GM18519 (cell line): Measurements from ENCODE around the gene CLIC3.
"Not testable (repeated sequence)": the region's sequence is repeated elsewhere in the genome, so short reads cannot be mapped to it uniquely, and the experiment has no call there.

Experiments used
- ATAC-seq: cut with Tn5 transposase; IDR thresholded peaks from one replicate; pipeline ENCODE4 v1.9.1; 2021; ENCODE audit warnings: mild to moderate bottlenecking, moderate library complexity; ENCODE audit not compliant: unreplicated experiment, low FRiP score

Gene CLIC3, protein sequence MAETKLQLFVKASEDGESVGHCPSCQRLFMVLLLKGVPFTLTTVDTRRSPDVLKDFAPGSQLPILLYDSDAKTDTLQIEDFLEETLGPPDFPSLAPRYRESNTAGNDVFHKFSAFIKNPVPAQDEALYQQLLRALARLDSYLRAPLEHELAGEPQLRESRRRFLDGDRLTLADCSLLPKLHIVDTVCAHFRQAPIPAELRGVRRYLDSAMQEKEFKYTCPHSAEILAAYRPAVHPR

DNA sequence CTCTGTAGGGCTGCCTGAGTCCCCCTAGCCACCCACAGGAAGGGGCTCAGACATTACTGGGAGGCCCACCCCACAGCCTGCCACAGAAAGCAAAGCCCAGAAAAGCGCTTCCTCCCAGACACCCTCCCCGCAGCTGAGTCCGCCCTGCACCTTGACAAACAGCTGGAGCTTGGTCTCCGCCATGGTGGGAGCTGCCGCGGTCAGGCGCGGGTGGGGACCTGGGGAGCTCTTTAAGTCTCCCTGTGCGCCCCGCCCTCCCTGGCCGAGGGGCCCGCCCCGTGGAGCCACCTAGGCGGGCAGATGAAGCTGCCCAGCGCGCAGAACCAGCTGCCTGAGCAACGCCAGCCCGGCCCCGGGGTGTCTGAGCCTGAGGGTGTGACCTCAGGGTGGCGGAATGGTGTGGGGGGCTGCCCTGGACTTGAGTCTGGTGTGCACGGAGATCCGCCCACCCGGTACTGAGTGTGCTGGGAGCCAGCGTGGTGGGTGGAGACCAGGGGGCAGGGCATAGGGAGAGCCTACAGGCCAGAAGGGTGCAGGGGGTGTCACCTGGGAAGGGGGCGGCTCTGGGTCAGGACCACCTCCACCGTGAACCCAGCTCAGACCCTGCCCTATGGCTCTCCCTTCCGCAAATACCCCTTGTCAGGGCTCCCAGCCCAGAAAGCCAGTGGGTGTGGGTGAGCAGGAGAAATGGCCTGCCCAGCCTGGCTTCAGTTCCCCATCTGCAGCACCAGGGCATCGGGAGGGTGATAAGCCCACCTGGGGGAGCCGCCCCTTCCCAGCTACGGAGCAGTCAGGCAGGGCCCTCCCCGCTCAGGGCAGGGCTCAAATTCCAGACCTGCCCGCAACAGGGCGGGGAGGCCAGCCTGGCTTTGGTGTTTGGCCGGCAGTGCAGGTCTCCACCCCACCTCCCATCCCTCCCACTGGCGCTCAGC lies at the start of gene CLIC3:
CLIC3 (minus strand) TSS at position 208 of the 932 bp plus-strand sequence; CDS start at position 183, 25 bp downstream.
- no peak for ATAC-seq

DNA sequence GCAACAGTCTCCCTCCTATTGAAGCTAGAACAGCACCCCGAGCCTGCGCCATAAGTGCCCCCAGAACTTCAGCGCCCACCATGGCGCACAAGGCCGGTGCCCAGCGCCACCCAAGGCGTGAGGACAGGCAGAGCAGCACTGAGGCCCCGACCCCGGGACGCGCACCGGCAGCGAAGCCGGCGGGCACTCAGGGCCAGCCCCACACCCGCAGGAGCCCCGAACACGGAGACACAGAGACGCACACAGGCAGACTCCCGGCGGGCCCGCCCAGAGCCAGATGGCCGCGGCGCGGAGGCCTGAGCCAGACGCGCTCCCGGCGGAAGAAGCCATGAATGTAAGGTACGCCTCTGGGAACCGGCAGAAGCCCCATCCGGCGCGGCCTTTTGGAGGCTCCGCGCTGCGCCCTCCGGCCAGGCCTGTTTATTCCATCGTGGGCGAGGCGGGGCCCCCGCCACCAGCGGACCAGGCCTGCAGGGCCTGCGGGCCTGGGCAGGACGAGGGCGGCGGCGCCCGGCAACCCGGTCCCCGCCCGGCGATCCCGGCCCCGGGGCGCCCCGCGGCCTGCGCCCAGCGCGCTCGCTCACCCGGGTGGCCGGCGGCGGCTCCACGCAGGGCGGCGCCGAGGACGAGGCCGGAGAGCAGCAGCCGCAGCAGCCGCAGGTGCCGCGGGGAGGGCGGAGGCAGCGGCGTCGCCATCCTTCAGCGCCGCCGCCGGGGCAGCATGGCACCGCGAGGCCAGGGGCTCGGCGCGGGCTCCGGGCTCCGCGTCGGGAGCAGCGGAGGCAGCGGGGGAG lies 49.1 kb upstream of the CLIC3 start:
- no peak for ATAC-seq

DNA sequence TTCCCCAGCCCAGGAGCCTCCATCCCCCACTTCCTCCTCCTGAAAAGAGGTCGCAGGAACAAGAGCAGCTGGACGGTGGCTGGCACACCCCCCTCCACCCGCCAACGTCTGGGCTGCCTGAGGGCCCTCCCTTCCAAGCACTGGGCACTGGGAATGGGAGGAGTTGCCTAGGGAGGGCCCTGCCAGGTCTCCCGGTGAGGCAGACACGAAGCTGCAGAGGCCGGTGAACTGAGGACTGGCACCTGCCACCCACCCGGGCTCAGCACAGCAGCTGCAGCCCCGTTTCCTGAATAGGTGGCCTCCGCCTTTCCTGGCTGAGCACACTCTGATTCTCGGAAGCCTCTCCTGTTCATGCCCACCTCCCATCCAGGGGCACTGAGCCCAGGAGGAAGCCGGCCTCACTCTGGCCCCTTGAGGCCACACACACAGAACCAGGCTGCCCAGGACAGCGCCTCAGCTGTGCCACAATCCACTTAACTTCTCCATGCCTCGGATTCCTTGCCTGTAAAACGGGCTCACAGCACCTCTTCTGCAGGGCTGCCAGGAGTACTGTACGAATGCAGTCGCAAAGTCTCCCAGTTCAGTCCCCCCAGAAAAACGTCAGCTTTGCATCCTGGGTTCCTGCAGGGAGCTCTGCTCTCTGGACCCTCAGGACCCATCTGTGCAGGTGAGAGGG lies 48.3 kb upstream of the CLIC3 start:
- ATAC-seq = no peak

GRCh38 chr9:137044037-137044436 lies 47.7 kb upstream of the CLIC3 start:
- ATAC-seq = no peak

GRCh38 chr9:137042751-137043727 lies 46.7 kb upstream of the CLIC3 start:
- no peak for ATAC-seq

DNA sequence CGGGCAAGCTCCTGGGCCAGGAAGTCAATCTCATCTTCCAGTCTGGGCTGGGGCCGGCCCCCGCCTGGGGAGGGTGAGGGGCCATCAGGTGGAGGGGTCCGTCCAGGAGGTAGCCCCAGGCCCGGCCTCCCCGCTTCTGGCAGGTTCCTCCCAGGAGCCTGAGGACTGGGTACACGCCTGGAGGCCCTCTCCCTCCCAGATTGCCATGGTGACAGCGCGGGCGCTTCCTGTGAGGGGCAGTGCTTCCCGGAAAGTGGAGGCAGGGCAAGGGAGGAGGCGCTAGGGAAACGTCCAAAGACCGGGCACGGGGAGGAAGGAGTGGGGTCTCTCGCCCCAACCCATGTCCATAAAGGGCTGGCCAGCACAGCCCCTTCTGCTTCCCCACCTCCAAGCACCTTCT lies 44.8 kb upstream of the CLIC3 start:
- ATAC-seq = no peak

DNA sequence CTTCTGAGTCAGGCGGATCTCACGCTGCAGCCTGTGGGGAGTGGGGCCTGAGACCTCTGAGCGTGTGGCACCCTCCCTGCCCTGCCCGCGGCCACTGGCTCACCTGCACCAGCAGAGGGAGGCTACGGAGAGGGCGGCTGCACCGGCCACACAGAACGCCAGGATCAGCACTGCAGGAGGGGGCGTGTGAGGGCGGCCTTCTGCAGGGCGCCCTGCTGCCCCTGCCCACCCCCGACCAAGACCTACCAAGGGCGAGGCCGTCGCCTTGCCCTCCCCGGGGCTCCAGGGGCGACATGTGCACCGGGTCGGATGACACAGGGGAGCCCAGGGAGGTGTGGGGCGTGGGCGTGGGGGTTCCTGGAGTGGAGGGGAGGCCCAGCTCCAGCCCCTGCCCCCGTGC lies 44.2 kb upstream of the CLIC3 start:
- ATAC-seq = no peak

DNA sequence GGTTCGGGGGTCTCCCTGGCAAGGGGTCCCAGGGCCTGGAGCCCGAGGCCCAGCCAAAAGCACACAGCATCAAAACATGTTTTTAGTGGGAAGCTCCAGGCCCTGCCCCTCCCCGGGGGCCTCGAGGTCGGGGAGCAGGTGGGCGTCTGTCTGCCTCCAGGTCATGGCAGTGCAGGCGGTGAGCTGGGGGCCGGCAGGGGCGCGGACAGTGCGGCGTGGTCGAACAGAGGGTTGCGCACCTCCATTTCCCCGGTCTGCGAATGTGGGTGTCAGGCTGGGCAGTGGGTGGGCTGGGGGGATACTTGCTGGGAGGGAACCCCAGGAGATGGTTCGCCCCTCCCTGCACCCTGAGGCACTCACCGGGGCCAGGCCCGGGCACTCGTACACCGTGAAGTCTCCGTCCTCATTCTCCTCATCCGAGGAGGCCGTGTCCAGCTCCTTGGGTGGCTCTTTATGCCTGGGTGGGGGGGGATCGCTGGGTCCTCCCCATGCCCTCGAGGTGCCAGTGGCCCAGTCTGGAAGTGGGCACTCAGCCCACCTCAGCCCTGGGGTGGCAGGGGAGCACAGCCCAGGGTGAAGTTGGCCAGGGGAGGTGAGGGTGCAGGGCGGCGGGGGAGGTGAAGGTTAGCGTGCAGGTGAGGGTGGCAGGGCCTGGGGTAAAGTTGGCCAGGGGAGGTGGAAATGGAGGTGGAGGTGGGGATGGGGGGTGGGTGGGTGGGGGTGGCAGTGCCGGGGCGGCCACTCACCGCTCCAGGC lies 43.4 kb upstream of the CLIC3 start:
- no peak for ATAC-seq

GRCh38 chr9:137038916-137039315 lies 42.5 kb upstream of the CLIC3 start:
- no peak for ATAC-seq

DNA sequence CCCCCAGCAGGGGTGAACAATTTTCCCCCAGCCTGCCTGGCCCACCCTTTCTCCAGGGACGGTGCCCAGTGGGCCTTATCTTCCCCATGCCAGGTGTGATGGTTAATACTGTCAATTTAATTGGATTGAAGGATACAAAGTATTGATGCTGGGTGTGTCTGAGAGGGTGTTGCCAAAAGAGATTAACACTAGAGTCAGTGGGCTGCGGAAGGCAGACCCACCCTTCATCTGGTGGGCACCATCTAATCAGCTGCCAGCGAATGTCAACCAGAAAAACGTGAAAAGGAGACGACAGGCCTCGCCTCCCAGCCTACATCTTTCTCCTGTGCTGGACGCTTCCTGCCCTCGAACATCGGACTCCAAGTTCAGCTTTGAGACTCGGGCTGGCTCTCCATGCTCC lies 41.1 kb upstream of the CLIC3 start:
- no peak for ATAC-seq

DNA sequence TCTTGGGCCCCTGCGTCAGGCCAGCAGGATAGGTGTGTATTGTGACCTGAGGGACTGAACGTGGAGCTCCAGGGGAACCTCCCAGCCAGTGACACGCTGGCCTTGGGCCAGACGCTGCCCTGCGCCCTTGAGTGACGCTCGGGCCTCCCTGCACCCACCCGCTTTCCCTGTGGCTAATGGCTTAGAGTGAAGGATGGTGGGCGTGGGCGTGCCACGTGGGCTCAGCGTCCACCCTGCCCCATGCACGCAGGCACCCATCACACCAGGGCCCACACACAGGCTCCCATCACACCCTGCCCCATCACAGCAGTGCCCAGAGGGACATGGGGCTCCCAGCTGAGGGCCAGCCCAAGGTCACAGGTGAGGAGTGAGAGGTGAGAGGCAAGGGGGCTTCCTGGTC lies 40.7 kb upstream of the CLIC3 start:
- ATAC-seq = no peak

DNA sequence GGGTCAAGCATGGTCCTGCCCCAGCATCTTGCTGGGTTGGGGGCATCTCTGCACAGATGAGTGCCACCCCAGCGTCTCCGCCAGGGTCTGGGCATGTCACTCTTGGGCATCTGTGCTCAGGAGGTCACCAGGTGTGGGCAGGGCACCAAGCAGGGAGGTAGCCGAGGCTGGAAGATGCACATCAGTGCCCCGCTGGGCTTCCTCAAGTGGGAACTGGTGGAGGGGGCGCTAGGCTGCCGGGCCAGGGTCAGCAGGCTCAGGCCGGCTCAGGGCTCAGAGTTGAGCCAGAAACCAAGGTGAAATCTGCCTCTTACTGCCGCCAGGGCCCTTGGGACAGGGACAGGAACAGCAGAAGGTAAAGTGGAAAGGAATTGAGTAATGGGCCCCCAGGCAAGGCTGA lies 39.6 kb upstream of the CLIC3 start:
- ATAC-seq = no peak

DNA sequence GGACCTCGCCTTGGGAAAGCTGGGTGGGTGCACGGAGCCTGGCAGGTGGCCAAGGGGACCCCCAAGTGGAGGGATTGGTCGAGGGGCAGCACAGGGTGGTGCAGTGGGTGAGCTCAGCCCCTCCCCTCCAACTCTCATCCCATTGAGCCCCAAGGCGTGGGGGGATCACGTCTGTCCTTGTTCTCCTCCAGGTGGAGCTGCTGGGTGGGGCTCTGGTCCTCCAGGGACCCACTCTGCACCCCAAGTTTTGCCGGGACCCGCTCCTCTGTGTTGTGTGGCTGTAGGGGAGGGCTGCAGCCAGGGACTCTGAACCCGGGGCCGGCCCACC lies 39.1 kb upstream of the CLIC3 start:
- no peak for ATAC-seq

DNA sequence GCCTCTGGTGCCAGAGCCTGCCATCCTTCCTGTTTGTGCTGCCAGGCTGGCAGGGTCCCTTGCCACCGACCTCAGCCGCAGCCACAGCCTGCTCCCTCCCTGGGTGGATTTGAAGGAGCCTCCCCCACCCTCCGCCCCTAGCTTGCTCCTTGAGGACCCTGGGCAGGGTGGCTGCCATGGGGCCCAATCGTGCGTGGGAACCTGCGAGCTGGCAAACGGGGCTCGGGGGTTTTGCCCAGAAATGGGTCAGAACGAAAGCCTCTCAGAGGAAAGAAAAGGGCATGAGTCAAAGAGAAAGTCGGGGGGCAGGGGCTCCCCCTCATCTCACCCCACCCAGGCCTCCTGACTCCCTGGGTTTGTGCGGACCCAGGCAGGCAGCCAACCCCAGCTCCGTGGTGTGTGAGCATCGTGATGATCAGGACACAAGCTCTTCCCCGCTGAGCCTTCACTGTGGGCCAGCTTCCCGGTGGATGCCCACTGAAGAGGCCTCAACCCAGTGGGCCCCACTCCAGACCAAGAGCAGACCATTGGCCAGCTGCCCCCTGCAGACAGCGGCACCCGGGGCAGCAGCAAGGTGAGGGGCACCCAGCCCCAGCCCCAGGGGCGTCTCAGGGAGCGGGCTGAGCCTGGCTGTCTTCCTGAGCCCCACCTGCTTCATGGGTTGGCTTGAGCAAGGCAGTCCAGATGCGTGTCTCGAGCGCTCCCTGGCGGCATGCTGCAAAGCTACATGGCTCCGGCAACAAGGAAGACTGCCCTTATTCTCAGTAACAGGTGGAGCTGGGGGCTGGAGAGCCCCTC lies 38.5 kb upstream of the CLIC3 start:
- ATAC-seq = no peak

DNA sequence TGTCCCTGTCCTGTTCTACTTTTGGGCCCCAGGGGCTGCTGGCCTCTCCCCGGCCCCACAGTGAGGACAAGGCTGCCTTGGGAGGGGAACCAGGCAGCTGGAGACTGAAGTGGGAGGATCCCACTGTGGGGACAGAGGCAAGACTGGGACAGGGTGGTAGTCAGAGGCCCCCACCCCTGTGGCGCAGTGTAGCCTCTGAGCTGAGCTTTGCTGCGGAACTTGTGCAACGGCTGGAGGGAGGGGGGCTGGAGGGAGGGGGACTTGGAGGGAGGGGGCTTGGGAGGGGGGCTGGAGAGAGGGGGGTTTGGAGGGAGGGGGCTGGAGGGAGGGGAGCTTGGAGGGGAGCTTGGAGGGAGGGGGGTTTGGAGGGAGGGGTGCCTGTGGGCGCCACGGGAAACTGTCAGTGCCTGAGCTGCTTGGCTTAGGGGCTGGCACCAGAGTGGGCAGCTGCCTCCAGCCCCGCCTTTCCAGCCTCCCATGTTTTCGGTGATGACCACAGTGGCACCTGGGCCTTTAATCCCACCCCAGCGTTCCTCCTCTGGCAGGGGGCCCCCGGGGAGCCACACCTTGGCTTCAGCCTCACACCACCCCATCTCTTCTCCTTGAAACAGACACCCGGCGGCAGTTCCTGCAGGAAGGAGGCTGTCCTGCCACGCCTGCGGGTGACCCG lies 37.8 kb upstream of the CLIC3 start:
- no peak for ATAC-seq

DNA sequence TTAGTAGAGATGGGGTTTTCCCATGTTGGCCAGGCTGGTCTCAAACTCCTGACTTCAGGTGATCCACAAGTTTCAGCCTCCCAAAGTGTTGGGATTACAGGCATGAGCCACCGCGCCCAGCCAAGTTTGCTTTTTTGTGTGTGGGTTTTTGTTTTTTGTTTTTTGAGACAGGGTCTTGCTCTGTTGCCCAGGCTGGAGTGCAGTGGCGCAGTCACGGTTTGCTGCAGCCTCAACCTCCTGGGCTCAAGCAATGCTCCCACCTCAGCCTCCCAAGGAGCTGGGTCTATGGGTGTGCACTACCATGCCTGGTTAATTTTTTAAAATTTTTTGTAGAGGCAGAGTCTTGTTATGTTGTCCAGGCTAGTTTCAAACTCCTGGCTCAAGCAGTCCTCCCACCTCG lies 37.1 kb upstream of the CLIC3 start:
- not testable (repeated sequence) for ATAC-seq

DNA sequence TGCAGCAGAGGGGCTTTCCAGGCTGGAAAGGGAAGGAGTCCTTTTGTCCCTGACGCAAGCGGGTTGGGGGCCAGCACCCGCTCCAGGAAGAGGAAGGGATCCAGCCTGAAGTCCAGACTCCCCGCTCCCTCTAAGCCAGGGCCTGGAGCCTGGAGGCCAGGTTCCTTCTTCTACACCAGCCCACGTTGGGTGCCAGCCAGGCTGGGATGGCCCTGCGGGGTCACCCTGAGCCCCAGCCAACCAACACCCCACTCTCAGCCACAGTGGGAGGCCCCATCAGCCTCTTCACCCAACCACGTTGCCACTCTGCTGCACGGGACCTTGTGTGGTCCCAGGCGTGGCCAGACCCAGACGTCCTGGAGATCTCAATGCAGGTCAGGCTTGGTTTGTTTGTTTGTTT lies 36.5 kb upstream of the CLIC3 start:
- no peak for ATAC-seq
